Stimulated activated CD4-positive, alpha-beta T cell treated with anti-CD3 and anti-CD28 coated beads, Interleukin-1b, Interleukin-23, amount 100 ng/mL, for 1 hour (primary cell): ENCODE measurements around the gene UBASH3A.

Source experiments
- DNase-seq, 2 donors: peaks; one replicate each; pipeline ENCODE4 v3.0.0-alpha.2; 2020; ENCODE audit warnings: low read depth in 2 of 2

Gene UBASH3A

GRCh38 chr21:42411197-42411869 is 7.6 kb downstream of the UBASH3A start:
- DNase-seq, result no peak

GRCh38 chr21:42411891-42412635 is 8.4 kb downstream of the UBASH3A start:
- DNase-seq, result no peak

GRCh38 chr21:42412636-42412933 is 8.9 kb downstream of the UBASH3A start:
- no peak for DNase-seq

- no peak for DNase-seq
These were observed 9.4 kb downstream of the UBASH3A start for GRCh38 chr21:42413093-42413492.

GRCh38 chr21:42413500-42413899 is 9.8 kb downstream of the UBASH3A start:
- no peak for DNase-seq

- no peak for DNase-seq
These were observed 10.4 kb downstream of the UBASH3A start for GRCh38 chr21:42414066-42414465.

- DNase-seq, result no peak
These were observed 10.8 kb downstream of the UBASH3A start for GRCh38 chr21:42414553-42414927.

GRCh38 chr21:42414928-42415769 is 11.4 kb downstream of the UBASH3A start:
- DNase-seq, result peak; percentile 72 to 82

GRCh38 chr21:42417533-42417932 is 13.8 kb downstream of the UBASH3A start:
- no peak for DNase-seq

- DNase-seq, result no peak
These were observed 15.2 kb downstream of the UBASH3A start for GRCh38 chr21:42418886-42419285.

- no peak for DNase-seq
These were observed 16.1 kb downstream of the UBASH3A start for GRCh38 chr21:42419845-42420244.

- DNase-seq, result no peak
These were observed 17.5 kb downstream of the UBASH3A start for GRCh38 chr21:42421018-42421793.

GRCh38 chr21:42423197-42423675 is 19.5 kb downstream of the UBASH3A start:
- no peak for DNase-seq

- no peak for DNase-seq
These were observed 20.0 kb downstream of the UBASH3A start for GRCh38 chr21:42423685-42424084.

GRCh38 chr21:42424914-42425541 is 21.3 kb downstream of the UBASH3A start:
- peak in 1 of 2 donors; percentile 59 for DNase-seq

- no peak for DNase-seq
These were observed 21.9 kb downstream of the UBASH3A start for GRCh38 chr21:42425591-42425990.

- no peak for DNase-seq
These were observed 22.7 kb downstream of the UBASH3A start for GRCh38 chr21:42426424-42426823.

GRCh38 chr21:42426876-42427480 is 23.3 kb downstream of the UBASH3A start:
- no peak for DNase-seq

GRCh38 chr21:42427809-42428419 is 24.2 kb downstream of the UBASH3A start:
- DNase-seq, result no peak

GRCh38 chr21:42429021-42429420 is 25.3 kb downstream of the UBASH3A start:
- no peak for DNase-seq
